HepG2 (cell line): Measurements from ENCODE around the gene EIF3CL. TPM values are rescaled to one million over a fixed set of nuclear protein-coding genes. Genes with fewer than 3 reads are reported as not detected.
"Not testable (repeated sequence)": the region's sequence is repeated elsewhere in the genome, so short reads cannot be mapped to it uniquely, and the experiment has no call there.

ENCODE experiments used
- ATAC-seq: fragments of 200-7000 bp; cut with Tn5 transposase; 3 replicates; pipeline ENCODE4 v1.9.1; 2020; ENCODE audit warnings: mild to moderate bottlenecking, moderate library complexity
- BruUV-seq: library from RNA; stranded (reverse); fragments of 400-500 nt; replicated peaks from 2 replicates; lab custom pipeline; 2021; lab: Mats Ljungman, UMichigan
- CTCF ChIA-PET: fragments of 300-600 bp; formaldehyde crosslinking; extraction: SDS; loops from one replicate; lab custom pipeline; 2021; ENCODE audit warnings: low total read pairs, inconsistent platforms, low intra/inter-chr PET ratio; lab: Yijun Ruan, JAX
- POLR2A ChIA-PET: fragments of 350-600 bp; sonication (Branson Sonifier 250); formaldehyde crosslinking; loops from one replicate; lab custom pipeline; 2020; ENCODE audit warnings: antibody characterized with exemption, inconsistent platforms; lab: Yijun Ruan, JAX
- DNase-seq: peaks from one replicate; pipeline ENCODE4 v3.0.0-alpha.2; 2015; ENCODE audit warnings: low spot score
- FAIRE-seq: peaks from 3 replicates; lab custom pipeline; 2011; peaks lifted over from hg19 to GRCh38; lab: Jason Lieb, UNC
- H2AFZ ChIP-seq: one replicate; pipeline ENCODE4 v1.6.1; 2011; ENCODE audit warnings: low read length, inconsistent platforms
- H3K27ac ChIP-seq: fragments of 300-600 bp; 3 replicates; pipeline ENCODE4 v1.8.0; 2011; ENCODE audit warnings: mixed run types, mild to moderate bottlenecking, mixed read lengths, low read length, inconsistent platforms; ENCODE audit not compliant: insufficient read depth; ENCODE audit errors: extremely low read length
- H3K27me3 ChIP-seq, 2 experiments: fragments of 200-600 bp in 1 of 2; 2 replicates in 1 of 2; 3 replicates in 1 of 2; pipeline versions ENCODE4 v1.6.0 to v1.8.0; 2011; ENCODE audit warnings: low read length in 2 of 2, mild to moderate bottlenecking in 2 of 2, moderate library complexity in 2 of 2, inconsistent platforms in 1 of 2; ENCODE audit not compliant: insufficient read depth in 2 of 2, control insufficient read depth in 1 of 2
- H3K36me3 ChIP-seq, 2 experiments: fragments of 200-600 bp in 1 of 2; replicated peaks in 1 of 2; 2 replicates in 1 of 2; 3 replicates in 1 of 2; pipeline versions ENCODE4 v1.5.1 to v1.8.0; 2011; ENCODE audit warnings: low read length in 2 of 2, inconsistent platforms in 1 of 2; ENCODE audit not compliant: insufficient read depth in 2 of 2, control insufficient read depth in 1 of 2
- H3K4me1 ChIP-seq: 2 replicates; pipeline ENCODE4 v1.5.1; 2012; ENCODE audit warnings: low read length, inconsistent platforms; ENCODE audit not compliant: insufficient read depth
- H3K4me2 ChIP-seq: 2 replicates; pipeline ENCODE4 v1.6.0; 2011; ENCODE audit warnings: low read depth, low read length, inconsistent platforms
- H3K4me3 ChIP-seq, 3 experiments: fragments of 200-600 bp in 1 of 3; sonication (generic), shearing (Covaris generic) in 1 of 3; replicated peaks in 1 of 3; 2 replicates each; pipeline ENCODE4 v1.5.1; 2011 to 2016; ENCODE audit warnings: low read length in 3 of 3, inconsistent platforms in 2 of 3, low read depth in 2 of 3, mild to moderate bottlenecking in 2 of 3, control low read depth in 1 of 3, mixed read lengths in 1 of 3; ENCODE audit not compliant: insufficient read depth in 1 of 3
- H3K79me2 ChIP-seq: one replicate; pipeline ENCODE4 v1.6.1; 2011; ENCODE audit warnings: low read length, inconsistent platforms; ENCODE audit not compliant: insufficient read depth
- H3K9ac ChIP-seq: 2 replicates; pipeline ENCODE4 v1.6.0; 2011; ENCODE audit warnings: mild to moderate bottlenecking, low read depth, low read length, inconsistent platforms; ENCODE audit not compliant: insufficient read depth
- H3K9me3 ChIP-seq: 2 replicates; pipeline ENCODE4 v1.5.1; 2012; ENCODE audit warnings: mild to moderate bottlenecking, low read length
- H4K20me1 ChIP-seq: 2 replicates; pipeline ENCODE4 v1.6.0; 2011; ENCODE audit warnings: inconsistent platforms, mild to moderate bottlenecking, low read length, moderate library complexity; ENCODE audit not compliant: insufficient read depth
- GABPB1 ChIP-seq: IDR thresholded peaks from 2 replicates; pipeline ENCODE4 v1.6.1; 2016; ENCODE audit warnings: mild to moderate bottlenecking, missing genetic modification reagents, moderate library complexity, missing compliant biosample characterization
- MYC ChIP-seq: sonication (generic); formaldehyde crosslinking; IDR thresholded peaks from 2 replicates; pipeline ENCODE4 v1.9.0; 2021; ENCODE audit warnings: missing genetic modification reagents, borderline replicate concordance
- SOX13 ChIP-seq, 3 experiments: fragments of 450-650 bp in 1 of 3; sonication (generic) in 1 of 3; formaldehyde crosslinking in 1 of 3; IDR thresholded peaks in 2 of 3; conservative IDR thresholded peaks in 1 of 3; 2 replicates each; pipeline versions ENCODE4 v1.5.0 to v1.6.1; 2016 to 2020; ENCODE audit warnings: antibody characterized with exemption in 1 of 3, mild to moderate bottlenecking in 1 of 3, missing compliant biosample characterization in 1 of 3, missing genetic modification reagents in 1 of 3, moderate library complexity in 1 of 3
- ZNF768 ChIP-seq: sonication (generic); formaldehyde crosslinking; IDR thresholded peaks from 2 replicates; pipeline ENCODE4 v1.4.0; 2020; ENCODE audit warnings: missing genetic modification reagents
- ZNF777 ChIP-seq: sonication (generic); formaldehyde crosslinking; IDR thresholded peaks from 2 replicates; pipeline ENCODE4 v1.4.0; 2020; ENCODE audit warnings: missing genetic modification reagents
- WGBS: methylation state at CpG from one replicate; pipeline ENCODE4 v1.1.6; 2017; ENCODE audit warnings: low lambda C conversion rate; 5-methylcytosine and 5-hydroxymethylcytosine counted together
- in situ Hi-C: cut with HindIII; loops from 2 replicates; pipeline ENCODE4 v1.10.0; 2017; ENCODE audit warnings: low pct_unique_long_range_greater_than_20kb; ENCODE audit not compliant: extremely low pct_ligation_motif_present
- intact Hi-C: fragments of 100-400 bp; cut with micrococcal nuclease; formaldehyde crosslinking; loops from one replicate; pipeline ENCODE4 v1.10.0; 2022; ENCODE audit not compliant: unreplicated experiment
- polyA plus RNA-seq, 8 experiments: library from polyadenylated mRNA; depleted of rRNA in 3 of 8; stranded (reverse) in 7 of 8; unstranded in 1 of 8; fragments of >200 nt; fragmentation: Illumina TruSeq in 4 of 8; extraction: Trizol in 4 of 8; gene quantifications; 2 replicates each; pipeline versions ENCODE4 v1.2.1 to v1.2.3, GENCODE V29; 2011 to 2016; ENCODE audit warnings: low read depth in 4 of 8, missing spikeins in 1 of 8, mixed read lengths in 1 of 8; ENCODE audit not compliant: insufficient read depth in 1 of 8
- total RNA-seq, 5 experiments: library from RNA; depleted of rRNA; stranded (reverse); fragments of >200 nt; fragmentation: Illumina TruSeq; extraction: Trizol; gene quantifications; 2 replicates each; pipeline ENCODE4 v1.2.3, GENCODE V29; 2016; ENCODE audit warnings: low read depth in 1 of 5
- TF ChIP-seq, protein P1 (sequence below): sonication (generic); formaldehyde crosslinking; IDR thresholded peaks from 2 replicates; pipeline ENCODE4 v1.4.0; 2020; ENCODE audit warnings: missing genetic modification reagents

EIF3CL gene
- total and polyA plus RNA-seq, 2 of the 13 experiments (the other 11 are each of a cell fraction or from before 2014, with no cell fraction given): 113 to 229 TPM

GRCh38 chr16:28417033-28417432 is 13.4 kb upstream of the EIF3CL start:
- H3K27ac ChIP-seq; H3K4me2 ChIP-seq; ATAC-seq; FAIRE-seq; intact Hi-C loops; in situ Hi-C loops; H3K4me3 ChIP-seq; H3K9ac ChIP-seq; H3K27me3 ChIP-seq; H4K20me1 ChIP-seq; POLR2A ChIA-PET; H2AFZ ChIP-seq; H3K79me2 ChIP-seq; H3K9me3 ChIP-seq; DNase-seq; H3K4me1 ChIP-seq; CTCF ChIA-PET; H3K36me3 ChIP-seq; TF ChIP-seq SOX13 (IDR thresholded peaks at IDR 0.05): not testable (repeated sequence)
- TF ChIP-seq, protein P1, sequence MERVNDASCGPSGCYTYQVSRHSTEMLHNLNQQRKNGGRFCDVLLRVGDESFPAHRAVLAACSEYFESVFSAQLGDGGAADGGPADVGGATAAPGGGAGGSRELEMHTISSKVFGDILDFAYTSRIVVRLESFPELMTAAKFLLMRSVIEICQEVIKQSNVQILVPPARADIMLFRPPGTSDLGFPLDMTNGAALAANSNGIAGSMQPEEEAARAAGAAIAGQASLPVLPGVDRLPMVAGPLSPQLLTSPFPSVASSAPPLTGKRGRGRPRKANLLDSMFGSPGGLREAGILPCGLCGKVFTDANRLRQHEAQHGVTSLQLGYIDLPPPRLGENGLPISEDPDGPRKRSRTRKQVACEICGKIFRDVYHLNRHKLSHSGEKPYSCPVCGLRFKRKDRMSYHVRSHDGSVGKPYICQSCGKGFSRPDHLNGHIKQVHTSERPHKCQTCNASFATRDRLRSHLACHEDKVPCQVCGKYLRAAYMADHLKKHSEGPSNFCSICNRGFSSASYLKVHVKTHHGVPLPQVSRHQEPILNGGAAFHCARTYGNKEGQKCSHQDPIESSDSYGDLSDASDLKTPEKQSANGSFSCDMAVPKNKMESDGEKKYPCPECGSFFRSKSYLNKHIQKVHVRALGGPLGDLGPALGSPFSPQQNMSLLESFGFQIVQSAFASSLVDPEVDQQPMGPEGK (CRISPR knock-in tag): peak; percentile 87
- TF ChIP-seq SOX13 (CRISPR knock-in tag; conservative IDR thresholded peaks at IDR 0.05 in 1 of 2, IDR thresholded peaks at IDR 0.05 in 1 of 2) (0 out of 4 replicates have a peak, but pooled peaks of 1 of the 2 experiments have one; percentile 29), ZNF768 (CRISPR knock-in tag) (0 out of 2 replicates have a peak, but pooled peaks have one; percentile 24), ZNF777 (CRISPR knock-in tag) (0 out of 2 replicates have a peak, but pooled peaks have one; percentile 32), GABPB1 (CRISPR knock-in tag) (peak; percentile 36; the same call in 1 of the 2 replicates), MYC (CRISPR knock-in tag) (peak; percentile 17; the same call in 1 of the 2 replicates)
- TSS peak; percentile 84 for BruUV-seq
- WGBS: 18% methylated on average over 14 of the region's 30 CpGs

DNA sequence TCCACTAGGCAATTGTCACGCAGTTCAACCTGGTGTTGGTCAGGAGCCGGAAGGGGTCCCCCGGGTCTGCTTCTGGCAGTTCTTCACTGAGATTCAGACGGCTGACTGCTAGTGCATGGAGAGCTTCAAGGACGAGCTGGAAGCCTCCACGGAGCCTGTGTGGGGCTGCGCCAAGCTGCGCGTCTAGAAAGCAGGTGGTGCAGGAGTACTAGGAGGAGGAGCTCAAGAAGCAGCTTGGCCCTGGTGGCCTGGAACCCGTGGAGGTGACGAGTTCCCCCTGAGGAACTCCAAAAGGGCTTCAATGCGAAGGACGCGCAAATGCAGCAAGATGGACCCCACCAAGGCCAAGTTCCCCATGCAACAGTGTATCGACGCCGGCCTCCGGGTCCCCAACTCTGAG is 10.9 kb upstream of the EIF3CL start:
- FAIRE-seq, in situ Hi-C loops, POLR2A ChIA-PET: not testable (repeated sequence)

DNA sequence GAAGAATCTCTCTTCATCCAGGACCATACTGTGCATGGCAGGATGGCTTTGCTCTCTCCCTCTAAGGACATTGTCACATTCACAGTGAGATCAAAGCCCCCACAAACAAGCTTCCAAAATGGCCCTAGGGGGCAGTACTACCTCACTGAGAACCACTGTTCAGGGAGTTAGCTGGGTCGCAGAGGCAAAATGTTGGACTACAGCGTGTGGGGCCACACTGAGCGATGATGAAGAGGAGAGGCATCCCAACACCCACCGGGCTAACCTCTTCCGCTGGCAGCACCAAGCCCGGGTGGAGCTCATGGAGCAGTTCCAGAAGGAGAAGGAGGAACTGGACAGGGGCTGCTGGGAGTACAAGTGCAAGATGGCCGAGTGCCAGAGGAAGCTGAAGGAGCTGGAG is 9.9 kb upstream of the EIF3CL start:
- H2AFZ ChIP-seq, H3K27ac ChIP-seq, H3K79me2 ChIP-seq, H3K4me2 ChIP-seq, in situ Hi-C loops, H3K9me3 ChIP-seq, H3K4me1 ChIP-seq, DNase-seq, CTCF ChIA-PET, intact Hi-C loops, H3K9ac ChIP-seq, H3K36me3 ChIP-seq, H4K20me1 ChIP-seq, H3K4me3 ChIP-seq, FAIRE-seq, H3K27me3 ChIP-seq, BruUV-seq, POLR2A ChIA-PET: not testable (repeated sequence)
- ATAC-seq: peak; percentile 49
- WGBS: no CpG with 5 or more reads among the region's 7 CpGs

More for the DNA sequence above, 10.9 kb upstream of the EIF3CL start:
- H3K4me1 ChIP-seq, H3K79me2 ChIP-seq, CTCF ChIA-PET, H3K27me3 ChIP-seq, H3K9me3 ChIP-seq, DNase-seq, H2AFZ ChIP-seq, intact Hi-C loops, BruUV-seq, ATAC-seq, H3K27ac ChIP-seq, H3K4me2 ChIP-seq, H4K20me1 ChIP-seq, H3K36me3 ChIP-seq, H3K9ac ChIP-seq, H3K4me3 ChIP-seq: not testable (repeated sequence)
- 83% methylated on average over 11 of the region's 18 CpGs for WGBS
